H1 (cell line): ENCODE measurements around the gene F3. TPM values are rescaled to one million over a fixed set of nuclear protein-coding genes. Genes with fewer than 3 reads are reported as not detected.

ENCODE experiments used
- KDM5A ChIP-seq: fragments of 200-600 bp; IDR thresholded peaks from 2 replicates; pipeline ENCODE4 v1.7.1; 2012; ENCODE audit warnings: mild to moderate bottlenecking, low read length, inconsistent platforms, mixed read lengths
- ZNF274 ChIP-seq: IDR thresholded peaks from 2 replicates; pipeline ENCODE4 v1.7.0; 2012; ENCODE audit warnings: low read length, borderline replicate concordance; ENCODE audit errors: extremely low read depth
- polyA plus RNA-seq, 7 experiments: library from polyadenylated mRNA; depleted of rRNA in 3 of 7; stranded (reverse) in 5 of 7; unstranded in 2 of 7; fragments of >200 nt in 5 of 7; fragments of 200-250 nt in 2 of 7; gene quantifications; 1 replicate in 5 of 7; 2 replicates in 1 of 7; 4 replicates in 1 of 7; pipeline versions ENCODE4 v1.2.1 to v1.2.3, GENCODE V29; 2011 to 2013; ENCODE audit warnings: missing spikeins in 2 of 7, mixed read lengths in 2 of 7
- total RNA-seq: library from RNA; stranded (reverse); fragmentation: NEBNext Ultra II Directional; extraction: Animal tissue kit (Norgen Biotek cat#: 25700); gene quantifications from 2 replicates; pipeline ENCODE4 v1.2.1, GENCODE V29; 2021

F3 gene
- total and polyA plus RNA-seq, 2 of the 8 experiments (the other 6 are each of a cell fraction or from before 2014, with no cell fraction given), result 2.6 to 8.6 TPM

DNA sequence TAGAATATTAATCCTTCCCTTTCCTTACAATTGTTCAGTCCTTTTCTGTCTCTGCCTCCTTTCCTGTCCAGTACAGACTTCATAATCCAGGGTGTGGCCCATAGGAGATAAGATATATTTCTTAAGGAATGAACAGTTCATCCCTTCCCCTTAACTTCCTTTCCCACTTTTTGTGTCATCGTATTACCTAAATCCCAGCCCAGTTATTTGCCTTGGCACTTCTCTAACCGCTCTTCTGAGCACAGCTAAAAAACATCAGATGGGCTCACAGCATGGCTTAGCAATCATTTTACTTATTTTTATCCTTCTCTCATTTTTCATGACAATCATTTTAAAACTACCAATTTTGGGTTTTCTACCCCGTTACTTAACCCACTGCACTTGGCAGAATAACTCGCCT is 39.6 kb downstream of the F3 start (continued):
- TF ChIP-seq KDM5A, result no peak
- TF ChIP-seq ZNF274, result no peak
